Omental fat pad (tissue), 4 donors: ENCODE measurements around the gene USO1. TPM values are rescaled to one million over a fixed set of nuclear protein-coding genes. Genes with fewer than 3 reads are reported as not detected.
"Not testable (repeated sequence)": the region's sequence is repeated elsewhere in the genome, so short reads cannot be mapped to it uniquely, and the experiment has no call there.

Experiments used
- ATAC-seq: fragments of 150-250 bp; one replicate; pipeline ENCODE4 v1.9.1; 2016; ENCODE audit warnings: mild to moderate bottlenecking, moderate library complexity; ENCODE audit not compliant: low FRiP score
- DNase-seq: peaks from one replicate; pipeline ENCODE4 v3.0.0-alpha.2; 2019; ENCODE audit warnings: low spot score
- total RNA-seq, 4 donors: library from RNA; depleted of rRNA; stranded (reverse); fragments of >200 nt; gene quantifications; one replicate each; pipeline ENCODE4 v1.1.0, GENCODE V29; 2016
- TF ChIP-seq, protein P1 (sequence below), 3 donors: fragments of 450-650 bp; IDR thresholded peaks; one replicate each; pipeline ENCODE4 v1.5.1; 2016 to 2017; ENCODE audit warnings: antibody characterized with exemption in 3 of 3, mild to moderate bottlenecking in 3 of 3, moderate library complexity in 2 of 3

Gene USO1
- total RNA-seq, 4 donors from 2014 or later, result 53.8 to 79.5 (median 69.8) TPM

GRCh38 chr4:75683482-75684155 is 40.8 kb upstream of the USO1 start:
- no peak for DNase-seq
- ATAC-seq, result no peak
- TF ChIP-seq, protein P1, sequence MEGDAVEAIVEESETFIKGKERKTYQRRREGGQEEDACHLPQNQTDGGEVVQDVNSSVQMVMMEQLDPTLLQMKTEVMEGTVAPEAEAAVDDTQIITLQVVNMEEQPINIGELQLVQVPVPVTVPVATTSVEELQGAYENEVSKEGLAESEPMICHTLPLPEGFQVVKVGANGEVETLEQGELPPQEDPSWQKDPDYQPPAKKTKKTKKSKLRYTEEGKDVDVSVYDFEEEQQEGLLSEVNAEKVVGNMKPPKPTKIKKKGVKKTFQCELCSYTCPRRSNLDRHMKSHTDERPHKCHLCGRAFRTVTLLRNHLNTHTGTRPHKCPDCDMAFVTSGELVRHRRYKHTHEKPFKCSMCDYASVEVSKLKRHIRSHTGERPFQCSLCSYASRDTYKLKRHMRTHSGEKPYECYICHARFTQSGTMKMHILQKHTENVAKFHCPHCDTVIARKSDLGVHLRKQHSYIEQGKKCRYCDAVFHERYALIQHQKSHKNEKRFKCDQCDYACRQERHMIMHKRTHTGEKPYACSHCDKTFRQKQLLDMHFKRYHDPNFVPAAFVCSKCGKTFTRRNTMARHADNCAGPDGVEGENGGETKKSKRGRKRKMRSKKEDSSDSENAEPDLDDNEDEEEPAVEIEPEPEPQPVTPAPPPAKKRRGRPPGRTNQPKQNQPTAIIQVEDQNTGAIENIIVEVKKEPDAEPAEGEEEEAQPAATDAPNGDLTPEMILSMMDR (IDR thresholded peaks at IDR 0.05), result no peak

GRCh38 chr4:75685546-75686189 is 38.7 kb upstream of the USO1 start:
- DNase-seq (no peak), ATAC-seq (no peak)
- TF ChIP-seq, protein P1 (IDR thresholded peaks at IDR 0.05), result no peak

- DNase-seq, result no peak
- ATAC-seq, result no peak
Observed at GRCh38 chr4:75686346-75686745, 38.0 kb upstream of the USO1 start.

GRCh38 chr4:75687125-75687524 is 37.3 kb upstream of the USO1 start:
- ATAC-seq, DNase-seq: not testable (repeated sequence)

More at GRCh38 chr4:75686346-75686745, 38.0 kb upstream of the USO1 start:
- TF ChIP-seq, protein P1 (IDR thresholded peaks at IDR 0.05), result no peak

- not testable (repeated sequence) for ATAC-seq, DNase-seq
Observed at GRCh38 chr4:75692066-75692465, 32.3 kb upstream of the USO1 start.

DNA sequence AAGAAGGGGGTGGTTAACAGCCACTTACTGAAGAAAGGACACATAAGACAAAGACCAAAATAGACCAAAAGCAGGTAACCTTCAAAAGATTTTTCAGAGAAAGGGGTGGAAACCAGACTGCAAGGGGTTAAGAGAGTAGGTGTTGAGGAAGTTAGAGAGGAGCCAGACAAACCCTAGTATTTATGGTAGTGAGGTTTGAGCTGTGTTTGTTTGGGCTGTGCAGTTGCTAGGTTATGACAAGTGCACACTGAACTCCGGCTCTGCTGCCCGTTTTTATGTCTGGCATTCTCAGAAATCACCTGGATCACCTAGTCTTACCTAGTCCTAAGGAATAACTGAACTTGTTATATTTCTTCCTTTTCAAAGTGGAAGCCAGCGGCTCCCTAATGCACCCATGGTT is 28.3 kb upstream of the USO1 start:
- ATAC-seq (no peak), DNase-seq (no peak)
- TF ChIP-seq, protein P1 (IDR thresholded peaks at IDR 0.05), result no peak

- TF ChIP-seq, protein P1 (IDR thresholded peaks at IDR 0.05), result no peak
- ATAC-seq, result no peak
- no peak for DNase-seq
Observed at GRCh38 chr4:75696581-75696980, 27.8 kb upstream of the USO1 start.
